ENCODE data around the gene MDGA2.
"Not testable (repeated sequence)": the region's sequence is repeated elsewhere in the genome, so short reads cannot be mapped to it uniquely, and the experiment has no call there.

MDGA2 gene

GRCh38 chr14:47637753-47638152 lies 37.7 kb downstream of the MDGA2 start:
- TF ChIP-seq CTCF (IDR thresholded peaks at IDR 0.05; ENCODE audit: low read depth, low read length, missing control alignments): no peak
- no peak for DNase-seq (ENCODE audit: low read depth)
- no peak overlapping the region for H3K4me3 ChIP-seq (ENCODE audit: low read depth, low read length)
- in situ Hi-C loops (cut with HindIII; ENCODE audit: low sequenced_read_pairs): no loop called here

- TF ChIP-seq CTCF (IDR thresholded peaks at IDR 0.05; ENCODE audit: low read depth, low read length, missing control alignments): no peak
- DNase-seq (ENCODE audit: low read depth): no peak
- in situ Hi-C loops (cut with HindIII; ENCODE audit: low sequenced_read_pairs): no loop called here
- no peak overlapping the region for H3K4me3 ChIP-seq (ENCODE audit: low read depth, low read length)
These were observed 49.0 kb downstream of the MDGA2 start for GRCh38 chr14:47626151-47627035.

GRCh38 chr14:47624126-47624525 lies 51.3 kb downstream of the MDGA2 start:
- in situ Hi-C loops (cut with HindIII; ENCODE audit: low sequenced_read_pairs); DNase-seq (ENCODE audit: low read depth); H3K4me3 ChIP-seq (ENCODE audit: low read depth, low read length): not testable (repeated sequence)

GRCh38 chr14:47619392-47619791 lies 56.0 kb downstream of the MDGA2 start:
- in situ Hi-C loops (cut with HindIII; ENCODE audit: low sequenced_read_pairs): no loop called here
- H3K4me3 ChIP-seq (ENCODE audit: low read depth, low read length): no peak overlapping the region
- no peak for DNase-seq (ENCODE audit: low read depth)
- no peak for TF ChIP-seq CTCF (IDR thresholded peaks at IDR 0.05; ENCODE audit: low read depth, low read length, missing control alignments)

GRCh38 chr14:47606566-47606965 lies 68.8 kb downstream of the MDGA2 start:
- no peak for DNase-seq (ENCODE audit: low read depth)
- in situ Hi-C loops (cut with HindIII; ENCODE audit: low sequenced_read_pairs): no loop called here

GRCh38 chr14:47596860-47597259 lies 78.5 kb downstream of the MDGA2 start:
- DNase-seq (ENCODE audit: low read depth): no peak
- in situ Hi-C loops (cut with HindIII; ENCODE audit: low sequenced_read_pairs): no loop called here
- H3K4me3 ChIP-seq (ENCODE audit: low read depth, low read length): no peak overlapping the region
- no peak for TF ChIP-seq CTCF (IDR thresholded peaks at IDR 0.05; ENCODE audit: low read depth, low read length, missing control alignments)

More at GRCh38 chr14:47606566-47606965, 68.8 kb downstream of the MDGA2 start:
- TF ChIP-seq CTCF (IDR thresholded peaks at IDR 0.05; ENCODE audit: low read depth, low read length, missing control alignments): no peak
- no peak overlapping the region for H3K4me3 ChIP-seq (ENCODE audit: low read depth, low read length)

- in situ Hi-C loops (cut with HindIII; ENCODE audit: low sequenced_read_pairs): no loop called here
These were observed 79.2 kb downstream of the MDGA2 start for GRCh38 chr14:47596232-47596631.

More at GRCh38 chr14:47596232-47596631, 79.2 kb downstream of the MDGA2 start:
- no peak for DNase-seq (ENCODE audit: low read depth)
- H3K4me3 ChIP-seq (ENCODE audit: low read depth, low read length): no peak overlapping the region
- TF ChIP-seq CTCF (IDR thresholded peaks at IDR 0.05; ENCODE audit: low read depth, low read length, missing control alignments): no peak
